ENCODE measurements around the gene SEH1L. TPM values are rescaled to one million over a fixed set of nuclear protein-coding genes. Genes with fewer than 3 reads are reported as not detected.

SEH1L gene
- total and polyA plus RNA-seq, 2 experiments from 2014 or later, result 30.2 to 49.5 TPM

DNA sequence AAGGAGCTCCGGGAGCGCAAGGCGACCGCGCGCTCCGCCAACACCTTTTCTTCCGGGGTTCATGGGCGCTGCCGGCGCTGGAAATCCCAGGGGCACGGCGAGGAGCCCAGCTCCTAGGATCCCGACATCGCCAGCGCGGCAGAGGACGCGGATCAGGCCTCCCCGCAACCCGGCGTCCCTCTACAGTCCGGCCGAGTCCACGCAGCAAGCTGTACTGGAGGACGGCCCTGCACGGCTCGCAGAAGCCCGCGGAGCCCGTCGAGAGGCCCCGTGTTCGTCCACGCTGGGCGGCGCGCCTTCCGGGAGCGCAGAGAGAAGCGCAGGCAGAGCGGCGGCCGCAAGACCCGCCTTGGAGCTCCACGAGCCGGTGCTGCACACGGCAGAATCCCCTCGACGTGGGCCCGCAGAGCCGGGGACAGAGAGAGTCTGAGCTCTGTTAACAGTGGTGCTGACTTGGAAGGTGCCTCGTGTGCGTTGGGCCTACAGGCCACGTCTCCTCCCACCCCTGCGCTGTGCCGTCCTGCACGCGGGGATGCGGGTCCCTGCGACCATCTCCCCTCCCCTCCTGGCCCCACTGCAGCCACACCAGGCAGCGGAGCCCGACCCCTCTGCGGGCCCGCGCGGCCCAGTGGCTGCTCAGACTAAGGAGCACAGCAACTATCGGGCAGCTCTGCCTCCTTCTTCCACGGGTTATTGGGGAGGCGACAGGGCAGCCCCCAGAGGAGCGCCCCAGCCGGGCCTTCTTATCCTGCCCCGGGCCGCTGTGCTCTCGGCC, 35.7 kb upstream of the SEH1L start:
- Histone ChIP-seq H3K27me3 (replicated peaks; ENCODE audit: insufficient read depth) (no peaks in the 10 kb centered on the region), H2AFZ (peak overlapping the region; percentile 70), H3F3A (ENCODE audit: insufficient read depth) (no peaks in the 10 kb centered on the region), H3K79me2 (ENCODE audit: insufficient read depth) (no peaks in the 10 kb centered on the region), H4K20me1 (ENCODE audit: insufficient read depth) (no peaks in the 10 kb centered on the region), H3K27ac (no peak overlapping the region), H3K4me1 (ENCODE audit: insufficient read depth) (no peaks in the 10 kb centered on the region), H3K4me3 (no peak overlapping the region), H3K36me3 (ENCODE audit: low read depth) (no peaks in the 10 kb centered on the region), H3K9ac (no peak overlapping the region), H3K9me3 (ENCODE audit: low read depth) (no peaks in the 10 kb centered on the region), H3K4me2 (ENCODE audit: unreplicated experiment) (no peak overlapping the region), H3K9me2 (ENCODE audit: insufficient read depth) (no peaks in the 10 kb centered on the region)
- TF ChIP-seq EZH2 (IDR thresholded peaks at IDR 0.05; ENCODE audit: insufficient read depth, poor library complexity, severe bottlenecking), result no peak
- TF ChIP-seq EZH2phosphoT487 (IDR thresholded peaks at IDR 0.05; ENCODE audit: insufficient read depth, low read depth), result no peak
- peak; percentile 10 for DNase-seq
- in situ Hi-C loops (cut with MboI), result no loop called here
- WGBS, 2 experiments (ENCODE audit: low coverage in 1 of 2, low lambda C conversion rate in 2 of 2, missing lambda C conversion rate in 2 of 2), result 40 to 41% methylated on average over 63 to 74 of the region's 75 CpGs

DNA sequence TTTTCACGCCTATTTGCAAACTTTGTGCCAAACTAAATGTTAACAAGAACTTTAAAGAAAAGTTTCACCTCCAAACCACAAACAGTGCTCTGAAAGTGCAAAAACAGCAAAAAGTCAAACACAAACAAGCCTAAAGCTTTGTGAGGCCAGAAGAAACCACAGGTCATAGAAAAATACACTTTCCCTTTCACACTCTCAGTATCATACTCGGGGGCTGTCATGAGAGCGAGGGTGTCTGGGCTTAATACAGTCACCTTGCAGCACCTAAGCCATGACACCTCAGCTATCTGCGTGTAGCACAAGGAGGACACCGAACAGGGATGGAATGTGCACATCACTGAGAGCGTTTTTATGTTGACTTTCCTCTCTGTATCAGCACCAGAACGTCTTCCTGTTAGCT, 26.6 kb upstream of the SEH1L start:
- no peaks in the 10 kb centered on the region for H3K4me1 ChIP-seq (ENCODE audit: insufficient read depth)
- no peaks in the 10 kb centered on the region for H3K79me2 ChIP-seq (ENCODE audit: insufficient read depth)
- no peak for DNase-seq
- in situ Hi-C loops (cut with MboI), result no loop called here
- H3K4me3 ChIP-seq, result no peak overlapping the region
- H3K9me2 ChIP-seq (ENCODE audit: insufficient read depth), result no peaks in the 10 kb centered on the region
- TF ChIP-seq EZH2 (IDR thresholded peaks at IDR 0.05; ENCODE audit: insufficient read depth, poor library complexity, severe bottlenecking) (no peak), EZH2phosphoT487 (IDR thresholded peaks at IDR 0.05; ENCODE audit: insufficient read depth, low read depth) (no peak)
- H3K27me3 ChIP-seq (replicated peaks; ENCODE audit: insufficient read depth), result no peaks in the 10 kb centered on the region
- H2AFZ ChIP-seq, result no peak overlapping the region
- H3K27ac ChIP-seq, result no peak overlapping the region
- no peaks in the 10 kb centered on the region for H3K36me3 ChIP-seq (ENCODE audit: low read depth)
- 53 to 54% methylated on average over 7 of the region's 7 CpGs for WGBS, 2 experiments (ENCODE audit: low coverage in 1 of 2, low lambda C conversion rate in 2 of 2, missing lambda C conversion rate in 2 of 2)
- H3K4me2 ChIP-seq (ENCODE audit: unreplicated experiment), result no peak overlapping the region
- no peaks in the 10 kb centered on the region for H3F3A ChIP-seq (ENCODE audit: insufficient read depth)
- H3K9ac ChIP-seq, result no peak overlapping the region
- H3K9me3 ChIP-seq (ENCODE audit: low read depth), result no peaks in the 10 kb centered on the region
- no peaks in the 10 kb centered on the region for H4K20me1 ChIP-seq (ENCODE audit: insufficient read depth)

DNA sequence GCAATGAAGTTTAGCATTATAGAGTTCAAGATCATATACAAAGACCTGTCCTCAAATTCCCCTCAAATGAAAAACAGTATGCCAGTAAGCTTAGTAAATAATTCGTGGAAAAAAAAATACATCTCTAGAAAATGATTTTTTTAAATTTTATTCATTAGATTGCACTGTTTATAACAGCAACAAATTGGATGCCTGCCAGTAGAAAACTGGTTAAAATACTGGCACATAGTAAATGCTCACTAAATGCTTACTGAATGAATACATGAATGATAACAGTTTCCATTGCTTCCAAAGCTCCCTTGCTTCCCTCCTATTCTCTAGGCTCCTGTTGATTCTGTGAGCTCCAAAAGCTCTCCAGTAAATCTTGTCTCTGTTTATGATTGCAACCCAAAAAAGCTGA, 25.5 kb upstream of the SEH1L start:
- Histone ChIP-seq H4K20me1 (ENCODE audit: insufficient read depth) (no peaks in the 10 kb centered on the region), H3K4me1 (ENCODE audit: insufficient read depth) (no peaks in the 10 kb centered on the region), H3F3A (ENCODE audit: insufficient read depth) (no peaks in the 10 kb centered on the region), H3K4me2 (ENCODE audit: unreplicated experiment) (no peak overlapping the region), H3K36me3 (ENCODE audit: low read depth) (no peaks in the 10 kb centered on the region), H3K9me2 (ENCODE audit: insufficient read depth) (no peaks in the 10 kb centered on the region), H3K27ac (no peak overlapping the region), H3K9me3 (ENCODE audit: low read depth) (no peaks in the 10 kb centered on the region), H3K27me3 (replicated peaks; ENCODE audit: insufficient read depth) (no peaks in the 10 kb centered on the region), H3K4me3 (no peak overlapping the region), H3K79me2 (ENCODE audit: insufficient read depth) (no peaks in the 10 kb centered on the region), H3K9ac (no peak overlapping the region), H2AFZ (no peak overlapping the region)
- 11 to 12% methylated on average over 1 of the region's 1 CpG for WGBS, 2 experiments (ENCODE audit: low coverage in 1 of 2, low lambda C conversion rate in 2 of 2, missing lambda C conversion rate in 2 of 2)
- DNase-seq, result no peak
- in situ Hi-C loops (cut with MboI), result no loop called here
- TF ChIP-seq EZH2phosphoT487 (IDR thresholded peaks at IDR 0.05; ENCODE audit: insufficient read depth, low read depth), result no peak
- TF ChIP-seq EZH2 (IDR thresholded peaks at IDR 0.05; ENCODE audit: insufficient read depth, poor library complexity, severe bottlenecking), result no peak

DNA sequence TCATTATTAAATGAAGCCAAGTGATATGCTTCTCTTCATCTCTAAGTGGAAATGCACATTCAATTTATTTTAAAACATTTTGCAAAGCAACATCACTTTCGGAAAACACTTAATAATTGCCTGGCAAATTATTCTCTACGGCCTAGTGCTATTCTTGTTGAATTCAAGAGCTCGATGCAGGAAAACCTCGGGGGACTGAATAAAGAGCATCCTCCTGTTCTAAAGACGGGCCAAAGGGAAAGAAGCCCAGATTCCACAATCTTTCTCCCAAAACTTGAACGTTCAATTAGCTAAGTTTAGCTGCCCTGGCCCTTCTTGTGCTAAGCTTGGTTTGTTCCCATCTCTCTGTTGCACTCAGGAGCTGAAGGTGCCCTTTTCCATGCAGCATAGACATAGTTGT, 23.2 kb upstream of the SEH1L start:
- Histone ChIP-seq H3K9ac (no peak overlapping the region), H3K4me3 (no peak overlapping the region), H3F3A (ENCODE audit: insufficient read depth) (no peaks in the 10 kb centered on the region), H3K79me2 (ENCODE audit: insufficient read depth) (no peaks in the 10 kb centered on the region), H3K27me3 (replicated peaks; ENCODE audit: insufficient read depth) (no peaks in the 10 kb centered on the region), H3K4me1 (ENCODE audit: insufficient read depth) (no peaks in the 10 kb centered on the region), H3K9me2 (ENCODE audit: insufficient read depth) (no peaks in the 10 kb centered on the region; the same call in 1 of the 2 replicates), H3K4me2 (ENCODE audit: unreplicated experiment) (no peak overlapping the region), H3K36me3 (ENCODE audit: low read depth) (no peaks in the 10 kb centered on the region), H4K20me1 (ENCODE audit: insufficient read depth) (no peaks in the 10 kb centered on the region), H3K9me3 (ENCODE audit: low read depth) (no peaks in the 10 kb centered on the region), H3K27ac (no peak overlapping the region), H2AFZ (no peak overlapping the region)
- TF ChIP-seq EZH2phosphoT487 (IDR thresholded peaks at IDR 0.05; ENCODE audit: insufficient read depth, low read depth) (no peak), EZH2 (IDR thresholded peaks at IDR 0.05; ENCODE audit: insufficient read depth, poor library complexity, severe bottlenecking) (no peak)
- in situ Hi-C loops (cut with MboI), result loop anchor here (25.0 kb wide), 1 partner anchor 537 kb away; the partner anchor contains the start of gene AFG3L2
- 63 to 69% methylated on average over 6 of the region's 6 CpGs for WGBS, 2 experiments (ENCODE audit: low coverage in 1 of 2, low lambda C conversion rate in 2 of 2, missing lambda C conversion rate in 2 of 2)
- DNase-seq, result no peak

All from GM23248 (cell line).